GM21723 (cell line): ENCODE measurements around the gene THAP4.

ENCODE experiments used
- ATAC-seq: cut with Tn5 transposase; IDR thresholded peaks from one replicate; pipeline ENCODE4 v1.9.1; 2021; ENCODE audit warnings: mild to moderate bottlenecking, moderate library complexity; ENCODE audit not compliant: unreplicated experiment

THAP4 gene

DNA sequence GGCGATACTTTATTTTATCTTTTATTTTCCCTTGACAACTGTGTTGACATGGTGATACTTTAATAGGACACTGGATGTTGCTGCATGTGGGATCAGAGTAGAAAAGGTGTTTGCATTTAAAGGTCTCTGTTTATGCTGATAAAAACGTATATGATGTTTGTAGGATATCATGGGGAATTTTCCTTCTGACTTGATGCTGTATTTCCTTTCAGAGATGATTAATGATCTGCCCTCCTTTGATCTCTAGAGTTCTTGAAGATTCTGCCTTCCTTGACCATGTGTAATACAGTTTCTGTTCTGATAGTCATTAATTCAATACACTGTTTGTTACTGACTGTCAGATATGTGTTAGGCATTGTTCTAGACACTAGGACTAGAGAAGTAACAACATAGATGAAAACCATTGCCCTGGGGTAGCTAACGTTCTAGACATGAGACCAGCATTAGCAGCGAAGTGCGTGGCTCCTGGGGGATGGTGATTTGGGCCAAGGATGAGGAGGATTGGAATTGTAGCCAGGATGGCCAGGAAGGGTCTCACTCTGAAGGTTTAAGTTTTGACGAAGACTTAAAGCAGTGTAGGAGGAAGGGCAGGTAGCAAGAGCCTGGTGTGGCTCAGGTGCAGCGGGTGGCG is 3.3 kb upstream of the THAP4 start:
- no peak for ATAC-seq

- ATAC-seq, result no peak
These were observed 2.4 kb upstream of the THAP4 start for GRCh38 chr2:241639385-241639784.

DNA sequence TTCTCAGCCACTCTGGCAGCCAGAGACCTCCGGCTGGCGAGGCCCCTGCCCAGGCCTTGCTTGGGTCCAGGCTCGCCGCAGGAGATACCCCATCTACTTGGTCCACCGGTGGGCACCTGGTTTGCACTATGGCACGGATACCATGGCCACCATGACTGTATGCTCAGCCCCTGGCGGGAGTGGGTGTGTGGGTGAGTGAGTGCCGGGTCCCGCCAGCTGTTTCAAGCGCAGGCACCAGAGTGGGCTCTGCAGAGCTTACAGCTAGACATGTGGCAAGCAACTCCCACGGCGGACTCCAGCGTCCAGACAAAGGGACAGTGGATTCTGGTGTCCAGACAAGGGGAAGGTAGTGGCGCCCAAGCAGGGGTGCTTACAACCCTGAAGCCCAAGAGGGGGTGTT is 2.0 kb upstream of the THAP4 start:
- ATAC-seq, result no peak

- ATAC-seq, result peak; percentile 22
These were observed 1.1 kb upstream of the THAP4 start for GRCh38 chr2:241637795-241638660.

- ATAC-seq, result peak; percentile 41
These were observed 558 bp downstream of the THAP4 start for GRCh38 chr2:241636182-241637017.

GRCh38 chr2:241635756-241636155 is 1.2 kb downstream of the THAP4 start:
- no peak for ATAC-seq

DNA sequence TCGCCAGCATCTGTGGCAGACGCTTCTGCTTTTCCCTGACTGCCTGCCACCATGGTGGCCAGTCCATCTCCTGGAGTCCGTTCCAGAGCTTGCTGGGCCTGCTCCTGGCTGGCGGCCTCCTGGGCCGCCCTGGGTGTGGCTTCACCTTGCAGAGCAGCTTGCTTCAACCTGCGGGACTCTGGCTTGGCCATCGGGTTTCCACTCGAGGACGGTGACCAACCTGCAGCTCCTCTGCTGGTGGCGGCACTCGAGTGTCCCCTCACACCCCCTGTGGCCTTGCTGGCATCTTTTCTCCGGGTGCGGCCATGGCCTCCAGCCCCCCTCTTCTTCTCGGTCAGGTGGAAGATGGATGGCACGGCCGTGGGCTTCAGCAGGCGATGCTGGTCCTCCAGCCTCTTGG is 3.4 kb downstream of the THAP4 start:
- no peak for ATAC-seq

GRCh38 chr2:241632478-241633325 is 4.3 kb downstream of the THAP4 start:
- no peak for ATAC-seq

GRCh38 chr2:241629762-241630435 is 7.1 kb downstream of the THAP4 start:
- no peak for ATAC-seq

- ATAC-seq, result no peak
These were observed 9.3 kb downstream of the THAP4 start for GRCh38 chr2:241627675-241628074.

GRCh38 chr2:241620419-241620769 is 16.6 kb downstream of the THAP4 start:
- no peak for ATAC-seq

DNA sequence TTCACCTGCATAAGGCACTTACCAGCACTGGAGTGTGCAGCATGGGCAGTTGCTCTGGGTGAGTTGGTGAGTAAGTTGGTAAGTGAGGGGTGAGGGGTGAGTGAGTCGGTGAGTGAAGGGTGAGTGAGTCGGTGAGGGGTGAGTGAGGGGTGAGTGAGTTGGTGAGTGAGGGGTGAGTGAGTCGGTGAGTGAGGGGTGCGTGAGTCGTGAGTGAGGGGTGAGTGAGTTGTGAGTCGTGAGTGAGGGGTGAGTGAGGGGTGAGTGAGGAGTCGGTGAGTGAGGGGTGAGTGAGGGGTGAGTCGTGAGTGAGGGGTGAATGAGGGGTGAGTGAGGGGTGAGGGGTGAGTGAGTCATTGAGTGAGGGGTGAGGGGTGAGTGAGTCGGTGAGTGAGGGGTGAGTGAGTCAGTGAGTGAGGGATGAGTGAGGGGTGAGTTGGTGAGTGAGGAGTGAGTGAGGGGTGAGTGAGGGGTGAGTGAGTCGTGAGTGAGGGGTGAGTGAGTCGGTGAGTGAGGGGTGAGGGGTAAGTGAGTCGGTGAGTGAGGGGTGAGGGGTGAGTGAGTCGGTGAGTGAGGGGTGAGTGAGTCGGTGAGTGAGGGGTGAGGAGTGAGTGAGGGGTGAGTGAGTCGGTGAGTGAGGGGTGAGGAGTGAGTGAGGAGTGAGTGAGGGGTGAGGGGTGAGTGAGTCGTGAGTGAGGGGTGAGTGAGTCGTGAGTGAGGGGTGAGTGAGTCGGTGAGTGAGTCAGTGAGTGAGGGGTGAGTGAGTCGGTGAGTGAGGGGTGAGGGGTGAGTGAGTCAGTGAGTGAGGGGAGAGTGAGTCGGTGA is 17.1 kb downstream of the THAP4 start:
- ATAC-seq, result no peak

DNA sequence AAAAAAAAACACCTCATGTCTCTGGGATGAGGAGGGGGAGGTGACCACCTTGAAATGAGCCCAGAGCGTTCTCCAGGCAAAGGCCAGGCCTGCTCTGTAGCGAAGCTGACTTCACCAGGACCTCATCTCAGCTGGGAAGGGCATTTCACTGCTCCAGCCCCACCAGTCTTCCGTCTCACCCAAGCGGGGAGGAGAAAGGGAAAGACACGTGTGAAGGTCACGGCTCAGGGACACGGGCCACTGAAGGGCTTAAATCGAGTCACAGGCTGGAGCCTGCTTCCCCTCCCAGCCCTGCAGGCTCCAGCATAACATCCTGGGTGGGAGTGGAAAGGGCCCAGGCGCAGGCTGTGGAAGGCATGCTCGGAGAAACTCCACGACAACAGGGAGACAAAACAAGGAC is 18.1 kb downstream of the THAP4 start:
- no peak for ATAC-seq

- no peak for ATAC-seq
These were observed 18.6 kb downstream of the THAP4 start for GRCh38 chr2:241618296-241618805.

- ATAC-seq, result peak; percentile 71
These were observed 19.4 kb downstream of the THAP4 start for GRCh38 chr2:241617431-241618154.

DNA sequence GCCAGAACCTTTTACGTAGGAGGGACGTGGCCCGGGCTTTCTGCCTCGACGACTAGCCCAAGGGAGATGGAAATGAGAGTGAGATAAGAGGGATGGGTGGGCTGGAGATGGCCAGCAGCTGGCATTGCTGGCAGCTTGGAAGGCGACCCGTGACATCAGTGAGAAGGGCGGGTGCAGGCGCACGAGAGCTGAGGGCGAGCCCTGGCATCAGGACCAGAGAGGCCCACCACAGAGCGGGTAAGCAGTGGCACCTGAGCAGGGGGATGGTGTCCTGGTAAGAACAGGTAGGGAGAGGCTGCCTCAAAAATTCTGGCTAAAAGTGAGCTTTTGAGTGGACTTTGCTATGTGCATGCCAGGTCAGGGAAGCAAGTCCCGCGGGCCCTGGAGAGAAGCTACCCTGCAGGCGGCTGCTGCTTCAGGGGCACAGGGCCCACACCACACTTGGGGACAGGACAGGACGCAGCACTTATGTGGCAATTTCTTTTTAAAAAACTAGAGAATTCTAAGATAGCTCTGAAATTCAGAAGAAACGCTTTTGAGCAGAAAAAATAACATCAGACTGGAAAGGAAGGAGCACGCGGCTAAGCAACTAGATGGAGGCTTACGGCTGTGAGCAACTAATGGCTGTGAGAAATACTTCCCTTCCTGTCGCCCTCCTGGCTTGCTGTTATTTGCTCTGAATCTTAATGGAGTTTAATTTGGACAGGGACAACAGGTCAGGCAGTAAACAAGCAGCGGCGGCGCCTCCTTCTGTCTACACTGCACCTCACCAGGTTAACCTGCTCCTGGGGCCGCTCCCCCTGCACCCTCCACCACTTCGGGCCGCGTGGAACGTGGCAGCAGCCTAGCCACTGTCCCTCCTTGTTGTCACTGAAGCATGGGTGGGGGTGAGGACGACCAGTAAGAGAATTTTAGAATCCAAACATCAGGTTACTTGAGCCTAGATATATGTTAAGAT is 20.5 kb downstream of the THAP4 start:
- ATAC-seq, result no peak

DNA sequence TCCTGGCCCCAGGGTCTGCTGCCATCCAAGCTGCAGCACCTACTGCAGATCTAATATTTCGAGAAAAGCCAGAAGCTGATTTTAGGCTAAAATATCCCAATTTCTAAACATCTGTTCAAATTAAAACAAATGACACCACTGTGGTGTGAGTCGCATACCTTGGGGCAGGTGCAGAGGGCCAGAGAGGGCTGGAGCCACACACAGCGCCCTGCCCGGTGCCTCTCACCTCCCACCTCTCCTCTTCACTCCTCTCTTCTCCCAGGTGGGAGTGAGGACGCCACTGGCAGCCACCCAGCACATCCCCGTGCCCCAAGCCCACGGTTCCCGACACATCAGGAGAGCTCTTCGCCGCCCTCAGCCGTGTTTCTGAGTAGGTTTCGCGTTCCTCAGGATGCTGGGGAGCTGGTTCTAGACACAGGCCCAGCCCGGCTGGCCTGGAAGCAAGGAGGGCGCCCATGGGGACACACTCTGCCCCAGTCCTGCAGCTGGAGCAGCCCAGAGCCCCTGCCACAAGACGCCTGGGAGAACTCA is 21.4 kb downstream of the THAP4 start:
- no peak for ATAC-seq
